ENCODE measurements around the gene SORCS2.

DNA sequence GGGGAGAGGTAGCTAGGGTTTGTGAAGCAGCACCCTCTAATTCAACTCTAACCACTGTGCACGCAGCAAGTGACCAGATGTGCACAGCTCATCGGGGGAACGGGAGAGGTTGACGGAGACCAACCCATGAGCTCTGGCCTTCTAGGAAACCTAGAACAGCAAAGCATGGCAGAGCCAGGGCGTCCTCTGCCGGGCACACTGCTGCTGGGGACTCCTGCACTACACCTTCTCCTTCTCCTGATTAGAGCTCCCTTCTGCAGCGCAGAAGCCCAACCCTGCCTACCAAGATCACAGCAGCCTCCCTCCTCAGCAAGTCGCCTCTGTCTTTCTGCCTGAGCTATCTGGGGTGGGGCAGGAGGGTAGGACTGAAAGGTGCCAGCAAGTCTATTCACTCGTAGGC is 494.7 kb downstream of the SORCS2 start:
- TF ChIP-seq EZH2 (IDR thresholded peaks at IDR 0.05; ENCODE audit: insufficient read depth, poor library complexity, severe bottlenecking) (no peak), EZH2phosphoT487 (IDR thresholded peaks at IDR 0.05; ENCODE audit: insufficient read depth, low read depth) (no peak)

Data from GM23248 (cell line).